CD14-positive monocyte (primary cell): ENCODE data around the gene SERTAD3. TPM values are rescaled to one million over a fixed set of nuclear protein-coding genes. Genes with fewer than 3 reads are reported as not detected.

Source experiments
- DNase-seq, 3 donors: peaks; one replicate each; pipeline ENCODE4 v3.0.0-alpha.2; 2011 to 2022
- H2AFZ ChIP-seq: 2 replicates; pipeline ENCODE4 v1.6.0; 2012; ENCODE audit warnings: mild to moderate bottlenecking, low read depth, low read length, inconsistent platforms; ENCODE audit not compliant: insufficient read depth, poor library complexity, severe bottlenecking
- H3K27ac ChIP-seq, 2 donors: 1 replicate in 1 of 2; 2 replicates in 1 of 2; pipeline ENCODE4 v1.5.1; 2012 to 2013; ENCODE audit warnings: low read length in 2 of 2, control low read depth in 1 of 2, inconsistent platforms in 1 of 2, low read depth in 1 of 2, mild to moderate bottlenecking in 1 of 2
- H3K27me3 ChIP-seq, 2 donors: one replicate each; pipeline versions ENCODE4 v1.6.0 to v1.6.1; 2011 to 2013; ENCODE audit warnings: low read length in 2 of 2; ENCODE audit not compliant: control insufficient read depth in 2 of 2, insufficient read depth in 2 of 2
- H3K36me3 ChIP-seq, 2 donors: replicated peaks in 1 of 2; 1 replicate in 1 of 2; 2 replicates in 1 of 2; pipeline versions ENCODE4 v1.5.1 to v1.6.1; 2012 to 2013; ENCODE audit warnings: low read length in 2 of 2, control low read depth in 1 of 2, inconsistent platforms in 1 of 2, mild to moderate bottlenecking in 1 of 2; ENCODE audit not compliant: insufficient read depth in 2 of 2, control insufficient read depth in 1 of 2
- H3K4me1 ChIP-seq, 2 donors: 1 replicate in 1 of 2; 2 replicates in 1 of 2; pipeline versions ENCODE4 v1.5.1 to v1.6.1; 2012 to 2013; ENCODE audit warnings: low read length in 2 of 2, control low read depth in 1 of 2, inconsistent platforms in 1 of 2, mild to moderate bottlenecking in 1 of 2, moderate library complexity in 1 of 2; ENCODE audit not compliant: insufficient read depth in 2 of 2, control insufficient read depth in 1 of 2
- H3K4me2 ChIP-seq: replicated peaks from 2 replicates; pipeline ENCODE3; 2012; ENCODE audit warnings: low read length, moderate library complexity, mild to moderate bottlenecking; ENCODE audit not compliant: poor library complexity, severe bottlenecking; ENCODE audit errors: extremely low read depth
- H3K4me3 ChIP-seq, 3 experiments: fragments of 200-600 bp in 1 of 3; sonication (generic) in 1 of 3; replicated peaks in 1 of 3; 1 replicate in 2 of 3; 2 replicates in 1 of 3; pipeline ENCODE4 v1.5.1; 2011 to 2013; ENCODE audit warnings: low read length in 3 of 3, mild to moderate bottlenecking in 3 of 3, control low read depth in 2 of 3, low read depth in 2 of 3, inconsistent platforms in 1 of 3, moderate library complexity in 1 of 3
- H3K79me2 ChIP-seq: 2 replicates; pipeline ENCODE4 v1.6.0; 2012; ENCODE audit warnings: mild to moderate bottlenecking, control low read depth, inconsistent platforms, low read length, moderate library complexity; ENCODE audit not compliant: insufficient read depth
- H3K9ac ChIP-seq: 2 replicates; pipeline ENCODE4 v1.6.0; 2017; ENCODE audit warnings: low read length, mild to moderate bottlenecking; ENCODE audit not compliant: insufficient read depth, poor library complexity, severe bottlenecking
- H3K9me3 ChIP-seq, 2 donors: replicated peaks in 1 of 2; 1 replicate in 1 of 2; 2 replicates in 1 of 2; pipeline versions ENCODE4 v1.5.1 to v1.6.1; 2012 to 2013; ENCODE audit warnings: low read length in 2 of 2, control low read depth in 1 of 2; ENCODE audit not compliant: control insufficient read depth in 1 of 2, insufficient read depth in 1 of 2
- H4K20me1 ChIP-seq: 2 replicates; pipeline ENCODE4 v1.6.0; 2012; ENCODE audit warnings: mild to moderate bottlenecking, low read length, control low read depth, moderate library complexity; ENCODE audit not compliant: insufficient read depth
- H3K27ac Mint-ChIP-seq, 7 donors: one replicate each; pipeline ENCODE4 v1.8.0; 2020; ENCODE audit warnings: mild to moderate bottlenecking in 7 of 7, mixed read lengths in 7 of 7, moderate library complexity in 6 of 7, inconsistent platforms in 2 of 7
- H3K27me3 Mint-ChIP-seq, 3 donors: one replicate each; pipeline ENCODE4 v1.8.0; 2021 to 2022; ENCODE audit warnings: low read depth in 3 of 3, mild to moderate bottlenecking in 3 of 3, mixed read lengths in 3 of 3, moderate library complexity in 3 of 3, inconsistent platforms in 1 of 3
- H3K36me3 Mint-ChIP-seq, 2 donors: one replicate each; pipeline ENCODE4 v1.8.0; 2020; ENCODE audit warnings: mixed read lengths in 2 of 2, inconsistent platforms in 1 of 2, mild to moderate bottlenecking in 1 of 2
- H3K4me1 Mint-ChIP-seq: one replicate; pipeline ENCODE4 v1.8.0; 2020; ENCODE audit warnings: mild to moderate bottlenecking, mixed read lengths
- H3K4me3 Mint-ChIP-seq, 2 donors: one replicate each; pipeline ENCODE4 v1.8.0; 2020; ENCODE audit warnings: mild to moderate bottlenecking in 2 of 2, mixed read lengths in 2 of 2, moderate library complexity in 1 of 2
- H3K9me3 Mint-ChIP-seq, 7 donors: one replicate each; pipeline ENCODE4 v1.8.0; 2020 to 2022; ENCODE audit warnings: mixed read lengths in 7 of 7, mild to moderate bottlenecking in 6 of 7, moderate library complexity in 6 of 7, inconsistent platforms in 2 of 7
- WGBS: methylation state at CpG from one replicate; pipeline ENCODE4 v1.1.5; 2013; ENCODE audit warnings: missing lambda C conversion rate; ENCODE audit not compliant: insufficient coverage; 5-methylcytosine and 5-hydroxymethylcytosine counted together
- intact Hi-C, 2 donors: fragments of 100-400 bp; cut with micrococcal nuclease; formaldehyde crosslinking; loops; one replicate each; pipeline versions ENCODE4 v1.15.0 to v1.15.1; 2023
- polyA plus RNA-seq, 3 donors: library from polyadenylated mRNA; depleted of rRNA in 1 of 3; unstranded in 2 of 3; stranded (reverse) in 1 of 3; fragments of 300-500 nt in 2 of 3; fragments of >200 nt in 1 of 3; fragmentation: Illumina TruSeq in 2 of 3; gene quantifications; 1 replicate in 2 of 3; 2 replicates in 1 of 3; pipeline ENCODE4 v1.2.3, GENCODE V29; 2012 to 2021
- TF ChIP-seq, protein P1 (sequence below): fragments of 200-600 bp; IDR thresholded peaks from one replicate; pipeline ENCODE4 v1.8.0; 2022; ENCODE audit warnings: antibody characterized with exemption, mild to moderate bottlenecking

The SERTAD3 gene
- polyA plus RNA-seq, 3 donors: 30.4 to 57.2 (median 49.4) TPM

DNA sequence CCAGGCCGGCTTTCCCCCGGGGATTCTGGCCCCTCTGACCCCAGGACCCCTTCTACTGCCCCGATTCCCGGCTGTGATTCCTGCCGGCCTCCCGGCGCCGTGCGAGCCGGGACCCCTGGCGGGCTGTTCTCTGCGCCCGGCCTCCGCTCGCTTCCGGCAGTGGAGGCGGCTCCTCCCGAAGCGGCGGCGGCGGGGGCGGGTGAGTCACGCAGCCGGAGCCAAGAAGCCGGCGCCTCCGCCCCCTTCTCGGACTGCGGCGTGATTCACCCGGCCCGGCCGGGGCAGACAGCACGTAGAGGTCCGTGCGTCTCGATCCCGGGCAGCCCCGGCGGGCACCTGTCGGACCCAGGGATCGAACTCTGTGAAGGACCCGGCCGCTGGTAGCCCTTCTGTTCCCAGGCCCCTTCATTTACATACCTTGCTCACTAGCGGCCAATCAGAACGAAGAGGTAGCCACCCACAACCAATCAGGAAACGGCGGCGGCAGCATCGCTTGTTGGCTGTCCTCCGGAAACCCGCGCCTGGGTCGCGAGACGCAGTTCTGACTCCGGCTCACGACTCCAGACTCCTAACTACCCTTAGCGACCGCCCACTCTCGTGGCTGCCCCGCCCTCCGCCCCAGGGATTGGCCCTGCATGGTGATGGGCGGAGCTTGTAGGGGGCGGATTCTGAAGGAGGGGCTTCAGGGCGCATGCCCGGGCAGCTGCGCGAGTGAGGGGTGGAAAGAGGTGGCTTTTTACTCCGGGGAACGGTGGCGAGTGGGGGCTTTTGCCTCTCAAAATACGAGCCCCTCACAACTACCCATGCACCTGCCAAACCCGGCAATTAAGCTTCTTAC, 18.5 kb downstream of the SERTAD3 start, which contains the start of gene SERTAD1:
Gene SERTAD1, minus strand, starts transcription at position 543 of the 838 bp plus-strand sequence. CDS start 2,446 bp downstream, outside the sequence.
- no peaks in the 10 kb centered on the region for H3K9me3 Mint-ChIP-seq
- TF ChIP-seq, protein P1, sequence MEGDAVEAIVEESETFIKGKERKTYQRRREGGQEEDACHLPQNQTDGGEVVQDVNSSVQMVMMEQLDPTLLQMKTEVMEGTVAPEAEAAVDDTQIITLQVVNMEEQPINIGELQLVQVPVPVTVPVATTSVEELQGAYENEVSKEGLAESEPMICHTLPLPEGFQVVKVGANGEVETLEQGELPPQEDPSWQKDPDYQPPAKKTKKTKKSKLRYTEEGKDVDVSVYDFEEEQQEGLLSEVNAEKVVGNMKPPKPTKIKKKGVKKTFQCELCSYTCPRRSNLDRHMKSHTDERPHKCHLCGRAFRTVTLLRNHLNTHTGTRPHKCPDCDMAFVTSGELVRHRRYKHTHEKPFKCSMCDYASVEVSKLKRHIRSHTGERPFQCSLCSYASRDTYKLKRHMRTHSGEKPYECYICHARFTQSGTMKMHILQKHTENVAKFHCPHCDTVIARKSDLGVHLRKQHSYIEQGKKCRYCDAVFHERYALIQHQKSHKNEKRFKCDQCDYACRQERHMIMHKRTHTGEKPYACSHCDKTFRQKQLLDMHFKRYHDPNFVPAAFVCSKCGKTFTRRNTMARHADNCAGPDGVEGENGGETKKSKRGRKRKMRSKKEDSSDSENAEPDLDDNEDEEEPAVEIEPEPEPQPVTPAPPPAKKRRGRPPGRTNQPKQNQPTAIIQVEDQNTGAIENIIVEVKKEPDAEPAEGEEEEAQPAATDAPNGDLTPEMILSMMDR: peak; percentile 77

DNA sequence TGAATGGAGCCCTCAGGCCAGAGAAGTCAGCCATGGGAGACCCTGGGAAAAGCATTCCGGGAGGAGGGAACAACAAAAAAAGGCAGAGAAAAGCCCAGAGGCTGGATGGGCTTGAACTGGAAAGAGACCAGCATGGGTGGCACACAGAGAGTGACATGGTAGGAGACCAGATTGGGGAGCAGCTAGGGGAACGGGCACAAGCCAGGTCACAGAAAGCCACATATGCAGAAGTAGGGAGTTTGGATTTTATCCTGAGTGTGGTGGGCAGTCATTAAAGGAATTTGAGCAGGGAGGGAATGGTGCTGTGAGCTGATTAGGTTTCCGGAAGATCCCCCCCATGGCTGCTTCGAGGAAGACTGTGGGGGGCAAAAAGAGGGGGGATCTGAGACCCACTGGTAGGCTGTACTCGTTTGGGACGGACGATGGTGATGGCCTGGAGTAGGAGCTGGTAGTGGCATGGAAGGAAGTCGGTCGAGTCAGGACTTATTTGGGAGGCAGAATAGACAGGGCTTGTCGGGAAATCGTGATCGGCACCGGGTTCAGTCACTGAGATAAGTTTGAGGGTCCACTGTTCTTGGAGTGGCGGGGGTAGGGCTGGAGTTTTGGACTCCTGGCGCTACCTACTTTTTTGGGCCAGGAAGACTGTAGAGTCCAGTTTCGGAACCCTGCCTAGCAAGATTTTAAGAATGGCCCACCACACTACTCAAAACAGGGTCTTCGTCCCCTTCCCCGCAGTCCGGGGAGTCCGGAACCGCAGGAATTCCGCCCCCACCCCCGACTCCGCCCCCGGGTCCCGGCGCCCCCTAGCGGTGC, 19.3 kb downstream of the SERTAD3 start:
- Histone ChIP-seq H2AFZ (no peak overlapping the region), H3K36me3 (peaks cover 12 to 13% of the 10 kb centered on the region in 2 donors), H3K9ac (peak overlapping the region; percentile 91), H3K27ac (peak overlapping the region; percentile 97 to 99), H3K4me2 (peak overlapping the region; percentile 83), H3K4me3 (peak overlapping the region; percentile 93 to 97 (median 94)), H3K27me3 (no peaks in the 10 kb centered on the region), H3K79me2 (peaks cover 37% of the 10 kb centered on the region), H3K9me3 (no peaks in the 10 kb centered on the region), H4K20me1 (peaks cover 22% of the 10 kb centered on the region), H3K4me1 (peaks cover 19 to 31% of the 10 kb centered on the region in 2 donors)
- Mint-ChIP-seq H3K9me3 (no peaks in the 10 kb centered on the region), H3K27me3 (peaks cover 0 to 6% (median 0%) of the 10 kb centered on the region in 3 donors), H3K36me3 (peaks cover 14 to 15% of the 10 kb centered on the region in 2 donors), H3K4me3 (peak overlapping the region; percentile 99), H3K4me1 (peaks cover 24% of the 10 kb centered on the region), H3K27ac (peak overlapping the region; percentile 94 to 100 (median 98))
- WGBS: 2% methylated on average over 13 of the region's 28 CpGs
- DNase-seq: peak in 1 of 3 donors; percentile 21
- intact Hi-C loops: loop anchor here in 1 of 2 donors (10.0 kb wide), 1 partner anchor 120 kb away; no protein-coding TSS in a partner anchor
- TF ChIP-seq, protein P1: no peak

More for the DNA sequence above, 18.5 kb downstream of the SERTAD3 start, which contains the start of gene SERTAD1:
- Mint-ChIP-seq H3K27me3 (peaks cover 0 to 3% (median 0%) of the 10 kb centered on the region in 3 donors), H3K4me1 (peaks cover 21% of the 10 kb centered on the region), H3K27ac (peak within 1 kb of the TSS; percentile 94 to 100 (median 98)), H3K36me3 (peaks cover 14 to 15% of the 10 kb centered on the region in 2 donors), H3K4me3 (peak within 1 kb of the TSS; percentile 99)
- peak within 1 kb of the TSS; percentile 83 for H3K4me2 ChIP-seq
- H2AFZ ChIP-seq: peak within 1 kb of the TSS; percentile 84
- no peaks in the 10 kb centered on the region for H3K9me3 ChIP-seq
- H3K79me2 ChIP-seq: peaks cover 37% of the 10 kb centered on the region
- H4K20me1 ChIP-seq: peaks cover 22% of the 10 kb centered on the region
- intact Hi-C loops: loop anchor here in 1 of 2 donors (1.0 to 10.0 kb wide), 2 partner anchors 18 to 121 kb away; no protein-coding TSS in a partner anchor
- H3K27ac ChIP-seq: peak within 1 kb of the TSS; percentile 97 to 99
- peak within 1 kb of the TSS; percentile 91 for H3K9ac ChIP-seq
- peaks cover 19 to 28% of the 10 kb centered on the region in 2 donors for H3K4me1 ChIP-seq
- 0% methylated on average over 63 of the region's 75 CpGs for WGBS
- H3K4me3 ChIP-seq: peak within 1 kb of the TSS; percentile 93 to 97 (median 94)
- DNase-seq: peak; percentile 99
- H3K27me3 ChIP-seq: no peaks in the 10 kb centered on the region
- peaks cover 12 to 13% of the 10 kb centered on the region in 2 donors for H3K36me3 ChIP-seq
